ENCODE measurements around the gene EOMES. TPM values are rescaled to one million over a fixed set of nuclear protein-coding genes. Genes with fewer than 3 reads are reported as not detected.

The EOMES gene
- total and polyA plus RNA-seq, 2 of the 8 experiments (the other 6 are each of a cell fraction or from before 2014, with no cell fraction given): 0.09 to 0.47 TPM

GRCh38 chr3:27721717-27722564, at the start of gene EOMES (continued):
- TF ChIP-seq GTF2F1 (IDR thresholded peaks at IDR 0.05; ENCODE audit: borderline replicate concordance, low read depth, low read length) (no peak), SIN3A (conservative IDR thresholded peaks at IDR 0.05 in 1 of 2, IDR thresholded peaks at IDR 0.05 in 1 of 2; ENCODE audit: low read depth in 1 of 2, low read length in 2 of 2) (0 out of 4 replicates have a peak, but pooled peaks of 1 of the 2 experiments have one; percentile 38), TBP (IDR thresholded peaks at IDR 0.05; ENCODE audit: low read depth, low read length) (peak; percentile 70; the same call in 1 of the 2 replicates), EZH2 (IDR thresholded peaks at IDR 0.05; ENCODE audit: low read depth, low read length, severe bottlenecking) (peak; percentile 79), RAD21 (IDR thresholded peaks at IDR 0.05 in 1 of 2, conservative IDR thresholded peaks at IDR 0.05 in 1 of 2; ENCODE audit: low read depth in 2 of 2, low read length in 2 of 2) (peak; percentile 45 to 64), POU5F1 (IDR thresholded peaks at IDR 0.05; ENCODE audit: low read depth, low read length) (no peak), ASH2L (IDR thresholded peaks at IDR 0.05; ENCODE audit: low read length) (peak; percentile 67), TAF7 (optimal IDR thresholded peaks at IDR 0.05; ENCODE audit: borderline replicate concordance, low read depth, low read length) (no peak), CEBPB (IDR thresholded peaks at IDR 0.05; ENCODE audit: low read depth, low read length) (no peak), ATF2 (IDR thresholded peaks at IDR 0.05; ENCODE audit: low read length) (no peak), EP300 (IDR thresholded peaks at IDR 0.05; ENCODE audit: borderline replicate concordance in 1 of 2, low read depth in 2 of 2, low read length in 2 of 2) (peak in 1 of 2 experiments; percentile 78; a peak in 1 of 3 replicates), EGR1 (IDR thresholded peaks at IDR 0.05; ENCODE audit: borderline replicate concordance, low read depth, low read length) (peak; percentile 83), E2F6 (IDR thresholded peaks at IDR 0.05) (0 out of 2 replicates have a peak, but pooled peaks have one; percentile 25), SAP30 (IDR thresholded peaks at IDR 0.05; ENCODE audit: insufficient read depth, insufficient replicate concordance, low read length) (no peak), CBX8 (IDR thresholded peaks at IDR 0.05; ENCODE audit: borderline replicate concordance, low read depth, low read length) (no peak), MAX (IDR thresholded peaks at IDR 0.05) (peak; percentile 53; the same call in 1 of the 2 replicates)

Measured in H1 (cell line).